Central memory CD8-positive, alpha-beta T cell (primary cell): ENCODE data around the gene INSYN1.
"Not testable (repeated sequence)": the region's sequence is repeated elsewhere in the genome, so short reads cannot be mapped to it uniquely, and the experiment has no call there.

Experiments used
- ATAC-seq: fragments of 150-1000 bp; cut with Tn5 transposase; replicated peaks from 2 replicates; pipeline ENCODE4 v1.10.0; 2022; ENCODE audit warnings: mild to moderate bottlenecking, moderate FRiP score, moderate number of reproducible peaks; ENCODE audit not compliant: poor library complexity, severe bottlenecking; ENCODE audit errors: extremely low read depth
- DNase-seq, 2 donors: peaks; one replicate each; pipeline ENCODE4 v3.0.0; 2021; ENCODE audit warnings: low spot score in 2 of 2
- H3K27ac Mint-ChIP-seq: one replicate; pipeline ENCODE4 v1.8.0; 2022; ENCODE audit warnings: low read depth, mild to moderate bottlenecking, moderate library complexity, mixed read lengths
- H3K27me3 Mint-ChIP-seq: one replicate; pipeline ENCODE4 v1.8.0; 2022; ENCODE audit warnings: mixed read lengths
- H3K36me3 Mint-ChIP-seq: one replicate; pipeline ENCODE4 v1.8.0; 2022; ENCODE audit warnings: mild to moderate bottlenecking, moderate library complexity, mixed read lengths; ENCODE audit not compliant: insufficient read depth
- H3K4me1 Mint-ChIP-seq: one replicate; pipeline ENCODE4 v1.8.0; 2022; ENCODE audit warnings: mixed read lengths
- H3K4me3 Mint-ChIP-seq: one replicate; pipeline ENCODE4 v1.8.0; 2022; ENCODE audit warnings: mild to moderate bottlenecking, moderate library complexity, mixed read lengths
- H3K9me3 Mint-ChIP-seq: one replicate; pipeline ENCODE4 v1.8.0; 2022; ENCODE audit warnings: mixed read lengths

The INSYN1 gene

DNA sequence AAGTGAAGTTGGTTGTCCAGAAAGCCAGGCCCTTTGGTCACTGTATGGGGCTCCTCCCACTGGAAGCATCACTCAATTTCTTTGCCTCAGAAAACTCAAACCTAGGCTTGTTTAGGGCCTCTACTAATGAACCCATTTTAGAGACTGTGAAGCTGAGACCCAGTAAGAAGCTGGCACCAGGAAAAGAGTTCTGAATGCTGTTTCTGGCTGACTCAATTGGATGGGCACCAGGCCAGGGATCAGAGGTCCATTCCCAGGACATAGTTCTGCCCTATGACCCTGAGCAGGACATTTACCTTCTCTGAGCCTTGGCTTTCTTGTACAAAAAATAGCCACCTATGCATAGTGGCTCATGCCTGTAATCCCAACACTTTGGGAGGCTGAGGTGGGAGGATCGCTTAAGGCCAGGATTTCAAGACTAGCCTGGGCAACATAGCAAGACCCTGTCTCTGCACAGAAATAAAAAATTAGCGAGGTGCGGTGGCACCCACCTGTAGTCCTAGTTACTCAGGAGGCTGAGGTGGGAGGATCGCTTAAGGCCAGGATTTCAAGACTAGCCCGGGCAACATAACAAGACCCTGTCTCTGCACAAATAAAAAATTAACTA is 38.4 kb downstream of the INSYN1 start:
- Mint-ChIP-seq H3K4me3 (no peak overlapping the region), H3K27me3 (peaks cover 29% of the 10 kb centered on the region), H3K9me3 (no peaks in the 10 kb centered on the region), H3K36me3 (no peaks in the 10 kb centered on the region), H3K27ac (no peak overlapping the region), H3K4me1 (no peaks in the 10 kb centered on the region)
- DNase-seq = no peak
- ATAC-seq = no peak

DNA sequence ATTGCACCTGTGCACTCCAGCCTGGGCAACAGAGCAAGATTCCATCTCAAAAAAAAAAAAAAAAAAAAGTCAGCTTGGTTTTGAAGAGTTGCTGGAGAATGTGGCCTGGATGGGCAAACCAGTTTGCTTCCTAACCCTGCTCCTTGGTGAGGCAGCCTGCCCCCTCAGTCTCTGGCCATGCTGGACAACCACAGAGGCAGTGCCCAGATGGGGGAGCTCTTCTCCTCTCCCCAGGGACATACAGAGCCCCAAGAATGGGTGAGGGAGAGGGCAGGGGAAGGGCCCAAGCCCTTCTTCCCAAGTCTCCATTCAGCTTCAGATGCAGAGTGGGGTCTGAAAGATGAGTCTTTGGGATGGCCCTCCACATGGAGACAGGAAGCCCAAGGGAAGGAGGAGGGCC is 41.0 kb downstream of the INSYN1 start:
- Mint-ChIP-seq H3K9me3 (no peaks in the 10 kb centered on the region), H3K27ac (no peak overlapping the region), H3K4me1 (no peaks in the 10 kb centered on the region), H3K36me3 (no peaks in the 10 kb centered on the region), H3K4me3 (no peak overlapping the region), H3K27me3 (peaks cover 46% of the 10 kb centered on the region)
- DNase-seq = no peak
- no peak for ATAC-seq

DNA sequence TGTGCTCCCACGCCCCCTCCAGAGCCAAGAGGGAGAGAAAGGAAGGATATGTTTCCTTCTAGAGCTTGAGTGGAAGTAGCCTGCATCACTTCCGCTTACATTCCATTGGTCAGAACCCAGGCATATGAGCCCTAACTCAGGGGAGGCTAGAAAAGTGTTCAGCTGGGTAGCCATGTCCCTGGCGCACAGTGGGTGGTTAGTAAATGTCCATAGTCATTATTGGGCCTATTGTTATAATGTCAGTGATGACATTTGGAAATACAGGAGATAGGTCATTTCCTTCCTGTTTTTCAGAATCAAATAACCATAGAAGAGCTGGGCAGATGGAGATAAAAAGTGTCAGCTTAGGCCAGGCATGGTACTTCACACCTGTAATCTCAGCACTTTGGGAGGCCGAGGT is 41.6 kb downstream of the INSYN1 start:
- no peak for ATAC-seq
- Mint-ChIP-seq H3K36me3 (no peaks in the 10 kb centered on the region), H3K27me3 (peaks cover 46% of the 10 kb centered on the region), H3K4me1 (no peaks in the 10 kb centered on the region), H3K9me3 (no peaks in the 10 kb centered on the region), H3K4me3 (no peak overlapping the region), H3K27ac (no peak overlapping the region)
- no peak for DNase-seq

DNA sequence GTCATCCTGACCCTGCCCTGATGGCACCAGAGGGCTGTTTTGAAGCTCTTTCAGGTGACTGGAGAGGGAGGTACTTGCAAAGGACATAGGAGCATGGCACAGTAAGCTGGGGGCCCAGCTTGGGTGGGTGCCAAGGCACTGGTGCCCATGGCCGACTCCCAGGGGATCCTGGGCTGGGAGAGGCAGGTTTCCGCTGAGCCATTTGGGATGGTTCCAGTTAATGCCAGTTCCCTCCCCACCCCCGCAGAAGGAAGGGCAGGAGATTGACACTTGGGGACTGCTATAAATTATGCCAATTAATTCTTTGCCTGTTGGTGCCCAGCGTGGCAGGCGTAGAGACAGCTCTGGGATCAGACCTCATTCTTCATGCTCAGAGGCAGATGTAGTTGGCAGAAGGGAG is 42.8 kb downstream of the INSYN1 start:
- H3K9me3 Mint-ChIP-seq = no peaks in the 10 kb centered on the region
- peaks cover 51% of the 10 kb centered on the region for H3K27me3 Mint-ChIP-seq
- H3K27ac Mint-ChIP-seq = no peak overlapping the region
- H3K36me3 Mint-ChIP-seq = no peaks in the 10 kb centered on the region
- DNase-seq (no peak), ATAC-seq (no peak)
- H3K4me1 Mint-ChIP-seq = no peaks in the 10 kb centered on the region
- no peak overlapping the region for H3K4me3 Mint-ChIP-seq

DNA sequence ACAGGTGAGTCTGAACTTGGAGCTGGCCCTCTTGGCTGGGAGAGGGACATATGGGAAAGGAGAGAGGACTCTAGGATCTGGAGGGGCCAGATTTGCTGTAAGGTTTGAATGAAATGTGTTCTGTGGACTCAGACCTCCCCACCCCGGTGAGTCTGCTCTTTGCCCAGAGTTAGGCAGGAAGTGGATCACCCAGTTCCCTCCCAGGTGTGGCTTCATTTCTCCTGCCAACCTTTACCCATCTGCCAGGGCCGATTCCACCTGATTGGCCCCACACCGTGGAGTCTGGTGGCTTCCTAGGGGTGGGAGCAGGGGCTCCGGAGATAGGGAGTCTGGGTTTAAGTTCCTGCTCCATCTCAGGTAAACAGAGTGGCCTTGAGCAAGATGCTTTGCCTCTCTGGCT is 43.5 kb downstream of the INSYN1 start:
- H3K4me3 Mint-ChIP-seq = no peak overlapping the region
- H3K27ac Mint-ChIP-seq = no peak overlapping the region
- ATAC-seq (no peak), DNase-seq (no peak)
- H3K9me3 Mint-ChIP-seq = no peaks in the 10 kb centered on the region
- H3K36me3 Mint-ChIP-seq = no peaks in the 10 kb centered on the region
- H3K4me1 Mint-ChIP-seq = no peaks in the 10 kb centered on the region
- peaks cover 57% of the 10 kb centered on the region for H3K27me3 Mint-ChIP-seq

GRCh38 chr15:73709241-73709640 is 43.9 kb downstream of the INSYN1 start:
- no peak overlapping the region for H3K4me3 Mint-ChIP-seq
- no peaks in the 10 kb centered on the region for H3K9me3 Mint-ChIP-seq
- no peak for DNase-seq

DNA sequence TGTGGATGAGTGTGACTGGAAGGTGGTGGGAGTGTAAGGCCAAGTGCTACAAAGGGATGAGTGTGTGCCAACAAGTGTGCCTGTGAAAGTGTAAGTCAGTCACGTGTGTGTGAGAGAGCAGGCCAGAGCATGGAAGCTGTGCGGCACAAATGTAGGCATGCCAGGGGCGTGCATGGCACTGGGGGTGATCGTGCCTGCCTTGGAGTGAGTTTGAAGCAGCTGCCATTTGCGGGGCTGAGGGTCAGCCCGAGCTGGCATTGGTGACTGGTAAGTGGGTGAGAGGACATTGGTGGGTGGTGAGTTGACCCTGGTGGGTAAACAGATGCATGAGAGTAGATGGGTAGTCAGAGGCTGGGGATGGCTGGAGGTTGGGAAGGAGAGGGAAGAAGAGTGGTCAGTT is 44.5 kb downstream of the INSYN1 start:
- ATAC-seq (no peak), DNase-seq (no peak)
- Mint-ChIP-seq H3K27ac (no peak overlapping the region), H3K4me3 (no peak overlapping the region), H3K36me3 (no peaks in the 10 kb centered on the region), H3K9me3 (no peaks in the 10 kb centered on the region), H3K4me1 (no peaks in the 10 kb centered on the region), H3K27me3 (peaks cover 56% of the 10 kb centered on the region)

More at GRCh38 chr15:73709241-73709640, 43.9 kb downstream of the INSYN1 start:
- Mint-ChIP-seq H3K36me3 (no peaks in the 10 kb centered on the region), H3K4me1 (no peaks in the 10 kb centered on the region), H3K27ac (no peak overlapping the region), H3K27me3 (peaks cover 61% of the 10 kb centered on the region)
- ATAC-seq = no peak

- DNase-seq (peak; percentile 35 to 36), ATAC-seq (peak; percentile 52)
- Mint-ChIP-seq H3K36me3 (no peaks in the 10 kb centered on the region), H3K27ac (no peak overlapping the region), H3K27me3 (peaks cover 55% of the 10 kb centered on the region), H3K9me3 (no peaks in the 10 kb centered on the region), H3K4me3 (no peak overlapping the region), H3K4me1 (peaks cover 4% of the 10 kb centered on the region)
Observed at GRCh38 chr15:73704869-73705645, 48.1 kb downstream of the INSYN1 start.

- H3K27me3 Mint-ChIP-seq = peaks cover 62% of the 10 kb centered on the region
Observed at GRCh38 chr15:73704142-73704868, 48.8 kb downstream of the INSYN1 start.

DNA sequence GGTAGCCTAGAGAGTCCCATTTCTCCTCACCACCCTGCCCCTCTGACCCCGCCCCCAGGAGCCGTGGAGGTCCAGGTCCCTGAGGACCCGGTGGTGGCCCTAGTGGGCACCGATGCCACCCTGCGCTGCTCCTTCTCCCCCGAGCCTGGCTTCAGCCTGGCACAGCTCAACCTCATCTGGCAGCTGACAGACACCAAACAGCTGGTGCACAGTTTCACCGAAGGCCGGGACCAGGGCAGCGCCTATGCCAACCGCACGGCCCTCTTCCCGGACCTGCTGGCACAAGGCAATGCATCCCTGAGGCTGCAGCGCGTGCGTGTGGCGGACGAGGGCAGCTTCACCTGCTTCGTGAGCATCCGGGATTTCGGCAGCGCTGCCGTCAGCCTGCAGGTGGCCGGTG is 49.5 kb downstream of the INSYN1 start:
- H3K36me3 Mint-ChIP-seq, H3K4me3 Mint-ChIP-seq, H3K4me1 Mint-ChIP-seq, ATAC-seq, H3K27ac Mint-ChIP-seq, DNase-seq, H3K9me3 Mint-ChIP-seq: not testable (repeated sequence)
- peaks cover 62% of the 10 kb centered on the region for H3K27me3 Mint-ChIP-seq

More at GRCh38 chr15:73704142-73704868, 48.8 kb downstream of the INSYN1 start:
- H3K9me3 Mint-ChIP-seq, H3K4me3 Mint-ChIP-seq, H3K36me3 Mint-ChIP-seq, H3K4me1 Mint-ChIP-seq, DNase-seq, ATAC-seq, H3K27ac Mint-ChIP-seq: not testable (repeated sequence)

- not testable (repeated sequence) for H3K36me3 Mint-ChIP-seq, H3K4me3 Mint-ChIP-seq, H3K9me3 Mint-ChIP-seq, DNase-seq, ATAC-seq, H3K4me1 Mint-ChIP-seq, H3K27ac Mint-ChIP-seq
- peaks cover 55% of the 10 kb centered on the region for H3K27me3 Mint-ChIP-seq
Observed at GRCh38 chr15:73702311-73703239, 50.6 kb downstream of the INSYN1 start.
